NK-92 (cell line): Measurements from ENCODE around the gene FARP2.
"Not testable (repeated sequence)": the region's sequence is repeated elsewhere in the genome, so short reads cannot be mapped to it uniquely, and the experiment has no call there.

Source experiments
- DNase-seq: peaks from one replicate; lab custom pipeline; 2025; ENCODE audit not compliant: unreplicated experiment; lab: John Stamatoyannopoulos, UW

Gene FARP2

DNA sequence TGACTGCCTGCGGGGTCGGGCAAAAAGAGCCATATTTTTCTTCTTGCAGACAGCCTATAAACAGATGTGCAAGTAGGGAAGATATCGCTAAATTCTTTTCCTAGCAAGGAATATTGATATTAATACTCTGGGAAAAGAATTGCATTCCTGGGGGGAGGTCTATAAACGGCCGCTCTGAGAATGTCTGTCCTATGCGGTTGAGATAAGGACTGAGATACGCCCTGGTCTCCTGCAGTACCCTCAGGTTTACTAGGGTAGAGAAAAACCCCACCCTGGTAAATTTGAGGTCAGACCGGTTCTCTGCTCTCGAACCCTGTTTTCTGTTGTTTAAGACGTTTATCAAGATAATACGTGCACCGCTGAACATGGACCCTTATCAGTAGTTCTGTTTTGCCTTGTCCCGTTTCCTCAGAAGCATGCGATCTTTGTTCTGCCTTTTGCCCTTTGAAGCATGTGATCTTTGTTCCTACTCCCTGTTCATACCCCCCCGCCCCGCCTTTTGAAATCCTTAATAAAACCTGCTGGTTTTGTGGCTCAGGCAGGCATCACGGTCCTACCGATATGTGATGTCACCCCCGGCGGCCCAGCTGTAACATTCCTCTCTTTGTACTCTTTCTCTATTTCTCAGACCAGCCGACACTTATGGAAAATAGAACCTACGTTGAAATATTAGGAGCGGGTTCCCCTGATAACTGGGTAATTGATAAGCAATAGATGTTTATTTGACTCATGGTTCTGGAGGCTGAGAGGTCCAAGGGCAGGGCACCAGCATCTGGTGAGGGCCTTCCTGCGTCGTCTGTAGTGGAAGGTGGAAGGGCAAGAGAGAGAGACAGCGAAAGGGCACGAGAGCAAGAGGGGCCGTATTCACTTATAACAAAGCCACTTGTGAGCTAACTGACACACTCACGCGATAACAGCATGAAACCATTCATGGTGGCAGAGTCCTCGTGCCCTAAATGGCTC is 170.0 kb downstream of the FARP2 start:
- DNase-seq: not testable (repeated sequence)

DNA sequence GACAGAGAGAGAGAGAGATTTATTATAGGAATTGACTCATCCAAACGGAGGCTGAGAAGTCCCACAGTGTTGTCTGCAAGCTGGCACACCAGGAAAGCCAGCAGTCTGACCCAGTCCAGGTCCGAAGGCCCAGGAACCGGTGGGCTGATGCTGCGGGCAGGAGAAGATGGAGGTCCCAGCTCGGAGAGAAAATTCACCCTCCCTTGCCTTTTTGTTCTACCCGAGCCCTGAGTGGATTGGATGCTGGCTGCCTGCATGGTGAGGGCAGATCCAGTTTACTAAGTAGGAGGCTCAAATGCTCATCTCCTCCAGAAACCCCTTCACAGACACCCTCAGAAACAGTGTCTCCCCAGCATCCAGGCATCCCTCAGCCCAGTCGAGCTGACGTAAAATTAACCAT is 174.5 kb downstream of the FARP2 start:
- no peak for DNase-seq

DNA sequence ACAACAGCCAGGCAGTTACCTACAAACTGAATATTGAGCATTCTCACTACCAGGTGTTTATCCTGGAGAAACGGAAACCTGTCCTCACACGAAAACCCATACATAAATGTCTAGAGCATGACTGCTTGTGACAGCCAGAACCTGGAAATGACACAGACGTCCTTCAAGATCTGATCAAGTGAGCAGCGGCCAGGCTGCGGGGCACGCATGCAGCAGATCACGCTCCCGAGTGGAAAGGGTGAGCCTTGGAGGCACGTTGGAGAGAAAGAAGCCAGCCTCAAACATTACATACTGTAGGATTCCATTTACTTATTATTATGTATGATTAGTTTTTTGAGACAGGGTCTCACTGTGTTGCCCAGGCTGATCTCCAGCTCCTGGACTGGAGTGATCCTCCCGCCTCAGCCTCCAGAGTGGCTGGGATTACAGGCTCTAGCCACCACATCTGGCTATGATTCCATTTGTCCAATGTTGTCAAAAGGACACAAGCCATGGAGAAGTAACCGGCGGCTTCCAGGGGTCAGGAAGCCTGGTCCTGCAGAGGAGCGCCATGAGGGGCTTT is 175.2 kb downstream of the FARP2 start:
- no peak for DNase-seq

DNA sequence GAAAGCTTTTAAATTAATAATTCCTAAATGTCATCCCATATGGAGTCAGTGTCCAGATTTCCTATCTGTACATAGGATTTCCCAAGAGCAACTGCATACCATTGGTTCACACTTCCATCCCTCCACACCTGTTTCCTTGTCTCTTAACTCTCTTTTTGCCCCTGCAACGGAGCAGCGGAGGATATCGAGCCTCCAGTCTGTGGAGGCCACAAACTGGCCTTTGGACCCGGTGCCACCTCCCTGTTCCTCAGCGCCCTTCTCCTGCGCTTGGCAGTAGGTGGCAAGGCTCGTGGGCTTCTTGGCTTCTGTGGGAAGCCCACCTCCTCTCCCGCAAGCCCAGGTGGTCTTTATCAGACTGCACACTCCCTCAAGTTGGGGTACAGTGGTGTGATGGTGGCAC is 176.1 kb downstream of the FARP2 start:
- no peak for DNase-seq

DNA sequence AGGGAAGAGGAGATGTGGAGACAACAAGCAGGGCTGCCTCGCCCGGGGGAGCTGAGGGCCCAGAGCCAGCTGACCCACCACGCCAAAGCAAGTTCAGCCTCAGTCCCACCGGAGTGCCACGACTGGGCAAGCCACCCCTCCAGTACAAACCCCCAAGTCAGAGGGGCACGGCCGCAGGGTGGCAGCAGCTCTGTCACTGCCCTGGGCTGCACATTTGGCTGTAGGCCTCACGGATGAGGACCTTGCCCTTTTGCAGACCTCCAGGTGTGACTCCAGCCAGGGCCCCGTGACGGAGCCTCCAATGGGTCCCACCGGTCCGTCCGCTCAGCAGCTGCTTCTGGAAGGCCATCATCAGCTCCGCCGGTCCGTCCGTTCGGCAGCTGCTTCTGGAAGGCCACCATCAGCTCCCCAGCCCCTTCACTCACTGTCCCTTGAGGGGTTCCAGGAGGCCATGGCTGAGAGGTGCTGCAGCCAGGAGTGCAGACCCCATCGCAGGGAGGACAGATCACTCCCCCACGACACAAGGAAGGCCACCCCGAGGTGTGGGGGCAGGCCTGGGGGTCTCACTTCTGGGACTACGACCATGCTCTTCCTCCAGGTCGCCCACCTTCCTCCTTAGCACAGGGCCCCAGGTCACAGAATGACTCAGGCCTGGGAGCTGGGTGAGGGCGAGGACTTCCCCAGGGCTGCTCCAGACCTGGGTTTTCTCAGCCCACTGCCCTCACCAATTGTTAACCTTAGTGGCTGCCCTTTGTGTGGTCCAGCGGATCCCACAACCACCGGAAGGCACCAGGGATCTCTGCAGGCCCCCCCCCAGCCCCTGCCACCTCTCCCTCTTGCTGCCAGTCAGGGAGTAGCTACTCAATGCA is 176.9 kb downstream of the FARP2 start:
- DNase-seq: no peak

DNA sequence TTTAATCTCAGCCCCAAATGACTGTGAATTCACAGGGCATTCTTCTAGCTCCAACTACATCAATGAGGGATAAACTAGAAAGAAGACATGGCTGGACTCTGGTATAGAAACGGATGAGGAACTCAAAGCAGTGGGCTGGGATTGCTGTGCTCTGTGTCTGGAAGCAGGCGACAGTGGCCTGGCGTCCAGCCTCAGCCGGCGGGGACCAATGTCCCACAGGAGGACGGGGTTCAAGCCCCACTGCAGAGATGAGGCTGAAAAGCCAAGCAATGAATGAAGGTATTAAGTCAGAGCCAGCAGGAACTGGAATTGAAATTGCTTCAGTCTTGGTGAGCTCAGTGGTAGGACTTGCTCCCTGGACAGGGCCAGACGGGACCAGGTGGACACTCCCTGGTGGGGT is 178.2 kb downstream of the FARP2 start:
- no peak for DNase-seq

DNA sequence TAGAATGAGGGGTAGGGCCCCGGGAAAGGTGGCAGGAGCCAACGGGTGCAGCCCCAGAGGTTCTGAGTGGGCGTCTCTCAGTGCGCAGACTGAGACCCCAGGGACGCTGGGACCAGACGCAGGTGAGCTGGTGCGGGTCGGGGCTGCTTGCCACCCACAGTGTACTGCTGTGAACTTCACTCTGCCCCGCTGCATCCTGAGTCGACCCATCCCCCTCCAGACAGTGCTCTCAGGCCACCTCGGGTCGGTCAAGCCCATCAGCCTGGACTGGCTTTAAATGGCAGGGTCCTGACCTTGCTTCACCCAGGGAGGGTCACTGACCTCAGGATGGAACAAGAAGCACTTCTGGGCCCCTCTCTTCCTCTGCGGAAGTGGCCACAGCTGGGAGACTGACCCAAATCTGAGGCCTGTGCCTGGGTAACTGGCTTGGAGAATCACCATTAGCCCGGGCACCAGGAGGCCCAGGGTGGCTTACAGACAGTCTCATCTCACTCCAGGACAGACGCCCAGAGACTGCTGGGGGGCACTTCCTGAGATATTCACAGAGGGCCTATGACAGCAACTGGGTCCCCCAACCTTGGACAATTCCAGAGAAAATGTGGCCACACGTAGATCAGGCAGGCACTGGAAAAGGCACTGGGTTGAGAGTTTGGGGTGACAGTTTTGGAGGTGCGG is 178.8 kb downstream of the FARP2 start:
- no peak for DNase-seq

DNA sequence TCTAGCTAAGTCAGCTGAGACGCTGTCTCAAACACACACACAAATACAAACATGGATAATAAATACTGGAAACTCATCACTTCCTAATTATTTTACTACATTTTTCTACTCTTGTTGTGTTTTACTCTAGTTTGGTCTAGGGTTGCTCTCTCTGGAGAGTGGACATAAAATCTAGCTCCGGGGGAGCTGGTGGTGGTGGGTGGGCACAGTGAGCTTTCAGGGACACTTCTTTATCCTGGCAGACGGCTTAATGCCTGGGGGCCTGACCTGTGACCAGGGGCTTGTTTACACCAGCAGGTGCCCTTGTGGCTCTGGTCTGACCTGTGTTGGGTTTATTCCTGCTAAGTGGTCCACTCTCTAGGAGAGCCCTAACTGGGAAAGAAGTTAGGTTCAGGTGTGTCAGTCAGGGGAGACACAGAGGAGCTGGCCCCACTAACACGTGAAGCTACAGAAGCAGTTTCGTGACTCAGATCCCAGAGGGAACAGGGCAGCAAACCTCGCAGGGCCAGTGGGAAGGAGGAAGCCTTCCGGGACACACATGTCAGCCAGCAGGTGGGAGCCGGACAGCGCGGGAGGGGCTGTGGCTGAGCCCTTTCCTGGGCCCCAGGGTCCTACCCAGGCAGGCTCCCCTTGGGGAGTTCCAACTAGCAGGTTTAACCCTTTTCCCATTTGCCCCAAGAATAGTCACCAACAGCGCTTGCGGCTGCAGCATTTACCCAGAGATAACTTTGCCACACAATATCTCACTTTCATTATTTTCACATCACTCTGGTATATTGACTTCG is 180.0 kb downstream of the FARP2 start:
- DNase-seq: no peak

DNA sequence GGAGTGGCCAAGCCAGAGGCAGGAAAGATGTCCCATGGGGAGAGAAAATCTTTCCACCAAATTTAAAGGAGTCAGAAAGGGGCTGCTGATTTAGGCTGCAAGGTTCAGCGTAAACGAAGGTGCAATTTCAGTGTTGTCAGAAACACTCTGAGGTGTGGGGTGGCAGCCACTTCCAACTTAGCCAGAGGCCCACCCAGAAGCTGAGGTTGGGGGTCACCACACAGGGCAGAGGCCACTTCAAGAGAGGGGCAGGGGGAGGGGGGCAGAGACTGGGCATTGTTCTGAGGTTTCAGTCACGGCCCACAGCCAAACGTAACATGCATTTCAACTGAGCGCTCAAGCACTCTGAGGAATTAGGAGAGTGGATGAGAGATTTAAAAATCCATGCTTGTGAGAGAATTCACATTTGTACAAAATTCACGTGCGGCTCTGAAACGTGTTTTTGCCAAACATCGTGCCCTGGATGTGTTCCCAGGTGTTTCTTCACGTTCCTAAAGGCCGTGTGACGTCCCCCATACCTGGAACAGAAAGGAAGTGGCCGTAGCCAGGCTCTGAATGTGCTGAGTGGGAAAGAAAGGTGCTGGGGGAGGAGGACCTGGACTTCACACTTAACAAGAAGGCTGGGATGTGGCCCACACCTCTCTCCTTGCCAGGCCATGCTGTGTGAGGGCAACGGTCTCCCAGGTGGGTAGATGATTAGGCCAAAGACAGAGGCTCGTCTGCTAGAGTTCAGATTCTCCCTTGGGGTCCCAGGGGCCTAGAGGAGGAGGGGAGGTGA is 182.9 kb downstream of the FARP2 start:
- DNase-seq: no peak

DNA sequence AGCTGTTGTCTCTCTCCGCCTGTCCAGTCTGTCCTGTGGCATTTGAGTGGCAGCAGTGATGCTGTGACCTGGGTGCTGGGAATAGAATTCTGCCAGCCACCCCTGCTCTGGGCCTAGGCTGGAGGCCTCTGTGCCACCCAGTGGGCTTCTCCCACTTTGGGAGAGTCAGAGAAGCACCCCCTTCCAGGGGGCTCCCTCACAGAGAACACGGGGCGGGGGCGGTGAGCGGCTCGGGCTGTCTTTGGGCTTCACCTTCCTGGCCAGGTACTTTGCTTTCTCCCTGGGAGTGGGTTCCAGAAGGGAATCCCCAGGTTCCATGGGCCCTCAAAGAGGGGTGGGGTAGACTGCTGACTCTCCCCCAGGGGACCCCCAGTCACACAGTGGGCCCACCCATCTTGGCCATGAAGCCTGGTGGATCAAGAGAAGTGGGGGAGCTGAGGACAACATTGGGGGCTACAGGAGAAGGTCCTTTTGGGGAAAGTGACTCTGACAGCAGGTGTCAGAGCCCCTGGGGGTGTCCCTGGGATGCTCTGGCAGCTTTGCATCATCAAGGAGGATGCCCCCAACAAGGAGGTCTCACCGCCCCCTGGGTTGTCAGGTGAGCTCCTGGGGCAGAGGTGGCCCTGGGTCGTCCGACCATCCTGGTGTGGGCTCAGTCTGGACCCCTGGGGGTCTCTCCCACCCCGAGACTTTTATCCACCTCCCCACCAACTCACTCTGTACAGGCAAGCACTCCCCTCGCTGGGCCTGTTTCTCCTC is 183.7 kb downstream of the FARP2 start:
- DNase-seq: no peak

DNA sequence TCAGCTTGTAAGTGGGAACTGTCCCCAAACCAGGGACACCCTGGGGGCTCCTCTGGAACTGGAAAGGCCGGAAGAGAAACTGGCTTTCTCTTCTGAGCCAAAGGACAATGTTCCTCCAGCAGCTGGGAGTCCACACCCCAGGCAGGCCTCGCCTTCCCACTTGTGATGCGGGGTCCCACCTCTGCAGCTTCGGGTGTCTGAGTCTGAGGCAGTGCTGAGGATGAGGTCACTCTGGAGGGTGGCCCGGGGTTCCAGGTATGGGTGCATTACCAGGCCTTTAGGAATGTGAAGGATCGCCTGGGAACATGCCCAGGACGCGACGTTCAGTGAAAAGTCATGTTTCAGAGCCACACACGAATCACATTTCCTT is 184.3 kb downstream of the FARP2 start:
- DNase-seq: no peak

DNA sequence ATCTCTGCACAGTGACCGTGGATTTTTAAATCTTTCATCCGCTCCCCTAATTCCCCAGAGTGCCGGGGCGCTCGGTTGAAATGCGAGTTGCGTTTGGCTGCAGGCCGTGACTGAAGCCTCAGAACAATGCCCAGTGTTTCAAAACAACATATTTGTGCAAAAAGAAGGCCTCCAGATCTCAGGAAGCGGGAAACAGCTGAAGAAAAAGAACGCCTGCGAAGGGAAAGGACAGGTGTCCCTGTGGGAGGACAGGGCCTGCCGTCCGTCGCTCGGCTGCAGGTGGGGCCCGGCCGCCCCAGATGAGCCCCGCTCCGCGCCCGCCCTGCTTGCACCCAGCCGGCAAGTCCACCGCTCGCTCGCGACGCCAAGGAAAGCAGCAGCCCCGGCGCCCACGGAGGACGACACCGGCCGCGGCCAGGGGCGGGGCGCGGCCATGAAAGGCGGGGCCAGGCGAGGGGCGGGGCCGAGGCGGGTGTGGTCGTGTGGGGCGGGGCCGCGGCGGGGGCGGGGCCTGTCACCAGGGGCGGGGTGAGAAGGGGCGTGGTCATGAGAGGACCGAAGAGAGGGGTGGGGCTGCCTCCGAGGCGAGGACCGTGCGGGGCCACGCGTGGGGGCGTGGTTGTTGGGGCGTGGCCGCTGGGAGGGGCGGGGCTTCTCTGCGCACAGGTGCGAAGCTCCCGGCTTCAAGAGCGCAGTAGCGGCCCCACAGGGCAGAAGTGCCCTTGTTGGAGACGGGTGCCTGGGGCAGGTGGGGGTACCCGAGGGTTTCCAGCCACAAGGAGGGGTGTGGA is 184.9 kb downstream of the FARP2 start:
- DNase-seq: no peak

DNA sequence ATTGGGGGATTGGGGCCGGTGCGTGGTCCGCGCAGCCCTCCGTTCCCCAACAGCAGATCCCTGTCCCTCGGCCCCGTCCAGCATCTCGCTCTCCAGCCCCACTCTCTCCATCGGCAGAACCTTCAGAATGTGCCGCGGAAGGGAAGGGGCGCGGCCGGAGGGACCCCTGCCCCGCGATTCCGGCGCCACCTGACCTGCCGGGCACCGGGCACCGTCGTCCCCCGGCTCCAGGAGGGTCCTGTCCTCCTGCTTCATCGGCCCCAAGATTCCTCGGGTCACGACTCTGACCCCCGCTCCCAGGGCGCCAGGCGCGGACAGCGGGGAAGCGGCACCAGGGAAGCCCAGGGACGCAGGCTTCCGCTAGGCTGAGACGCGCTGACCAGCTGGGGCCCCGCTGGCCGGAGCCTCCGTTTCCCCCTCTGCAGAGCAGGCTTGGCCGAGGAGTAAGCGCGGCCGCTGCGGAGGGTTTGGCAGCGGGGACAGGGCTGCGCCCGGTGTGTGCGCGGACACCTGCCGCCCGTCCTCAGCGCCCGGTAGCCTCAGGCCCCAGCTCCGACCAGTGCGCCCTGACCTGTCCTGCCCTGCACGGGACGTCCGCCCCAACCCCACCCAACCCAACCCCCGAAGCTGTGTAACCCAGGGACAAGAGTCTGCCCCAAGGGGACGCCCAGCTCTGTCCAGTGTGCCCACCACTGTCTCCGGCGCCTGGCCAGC is 185.6 kb downstream of the FARP2 start:
- DNase-seq: no peak

DNA sequence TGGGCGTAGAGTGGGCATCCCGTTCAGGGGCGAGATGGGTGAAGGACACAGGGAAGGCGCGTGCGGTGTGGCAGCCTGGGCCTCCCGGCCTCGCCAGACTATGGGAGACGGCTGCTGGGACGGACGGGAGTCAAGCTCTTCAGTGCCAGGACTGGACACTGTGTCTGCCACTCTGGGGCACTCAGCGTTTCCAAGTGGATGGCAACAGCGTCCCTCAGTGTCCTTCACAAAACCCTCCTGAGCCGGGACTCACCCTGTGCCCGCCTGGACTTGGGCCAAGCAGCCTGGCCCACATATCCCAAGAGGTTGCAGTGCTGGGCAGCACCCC is 186.2 kb downstream of the FARP2 start:
- DNase-seq: no peak
